ENCODE data around the gene OR4B1.
"Not testable (repeated sequence)": the region's sequence is repeated elsewhere in the genome, so short reads cannot be mapped to it uniquely, and the experiment has no call there.

The OR4B1 gene, protein sequence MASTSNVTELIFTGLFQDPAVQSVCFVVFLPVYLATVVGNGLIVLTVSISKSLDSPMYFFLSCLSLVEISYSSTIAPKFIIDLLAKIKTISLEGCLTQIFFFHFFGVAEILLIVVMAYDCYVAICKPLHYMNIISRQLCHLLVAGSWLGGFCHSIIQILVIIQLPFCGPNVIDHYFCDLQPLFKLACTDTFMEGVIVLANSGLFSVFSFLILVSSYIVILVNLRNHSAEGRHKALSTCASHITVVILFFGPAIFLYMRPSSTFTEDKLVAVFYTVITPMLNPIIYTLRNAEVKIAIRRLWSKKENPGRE

GRCh38 chr11:48216510-48216909 is at the start of gene OR4B1:
Gene OR4B1, plus strand, starts transcription at chr11:48216810. Its CDS starts 0 bp downstream, at chr11:48216810.
- DNase-seq (ENCODE audit: low spot score) = no peak

DNA sequence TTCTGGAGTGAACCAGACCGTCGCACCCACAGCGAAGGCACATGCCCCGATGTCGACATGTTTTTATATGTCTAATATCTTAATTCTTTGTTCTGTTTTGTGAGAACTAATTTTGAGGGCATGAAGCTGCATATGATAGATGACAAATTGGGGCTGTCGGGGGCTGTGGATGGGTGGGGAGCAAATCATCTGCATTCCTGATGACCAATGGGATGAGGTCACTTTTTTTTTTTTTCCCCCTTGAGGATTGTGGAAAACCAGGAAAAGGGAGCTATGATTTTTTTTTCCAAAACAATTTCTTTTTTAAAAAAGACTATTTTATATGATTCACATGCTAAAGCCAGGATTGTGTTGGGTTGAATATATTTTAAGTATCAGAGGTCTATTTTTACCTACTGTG is 49.2 kb upstream of the OR4B1 start:
- no peak for DNase-seq (ENCODE audit: low spot score)

GRCh38 chr11:48168815-48169214 is 47.8 kb upstream of the OR4B1 start:
- no peak for DNase-seq (ENCODE audit: low spot score)

GRCh38 chr11:48169259-48169658 is 47.4 kb upstream of the OR4B1 start:
- DNase-seq (ENCODE audit: low spot score) = no peak

DNA sequence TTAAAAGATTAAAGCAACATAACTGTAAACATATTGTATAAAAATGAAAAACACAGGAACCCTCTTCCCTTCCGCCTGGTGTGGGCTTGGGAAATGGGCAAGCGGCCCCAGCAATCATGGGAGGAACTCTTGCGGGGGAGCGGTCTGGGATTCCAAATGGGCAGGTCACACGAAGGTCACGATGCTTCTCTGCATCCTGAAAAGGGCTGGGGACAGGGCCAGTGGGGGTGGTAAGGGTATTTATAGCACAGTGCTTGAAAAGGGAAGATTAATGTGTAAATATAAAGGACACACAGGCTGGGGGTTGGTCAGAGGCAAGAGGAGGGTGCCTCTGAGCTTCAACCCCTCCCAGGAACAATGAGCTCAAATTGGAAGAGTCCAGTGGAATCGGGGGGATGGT is 46.9 kb upstream of the OR4B1 start:
- DNase-seq (ENCODE audit: low spot score) = no peak

DNA sequence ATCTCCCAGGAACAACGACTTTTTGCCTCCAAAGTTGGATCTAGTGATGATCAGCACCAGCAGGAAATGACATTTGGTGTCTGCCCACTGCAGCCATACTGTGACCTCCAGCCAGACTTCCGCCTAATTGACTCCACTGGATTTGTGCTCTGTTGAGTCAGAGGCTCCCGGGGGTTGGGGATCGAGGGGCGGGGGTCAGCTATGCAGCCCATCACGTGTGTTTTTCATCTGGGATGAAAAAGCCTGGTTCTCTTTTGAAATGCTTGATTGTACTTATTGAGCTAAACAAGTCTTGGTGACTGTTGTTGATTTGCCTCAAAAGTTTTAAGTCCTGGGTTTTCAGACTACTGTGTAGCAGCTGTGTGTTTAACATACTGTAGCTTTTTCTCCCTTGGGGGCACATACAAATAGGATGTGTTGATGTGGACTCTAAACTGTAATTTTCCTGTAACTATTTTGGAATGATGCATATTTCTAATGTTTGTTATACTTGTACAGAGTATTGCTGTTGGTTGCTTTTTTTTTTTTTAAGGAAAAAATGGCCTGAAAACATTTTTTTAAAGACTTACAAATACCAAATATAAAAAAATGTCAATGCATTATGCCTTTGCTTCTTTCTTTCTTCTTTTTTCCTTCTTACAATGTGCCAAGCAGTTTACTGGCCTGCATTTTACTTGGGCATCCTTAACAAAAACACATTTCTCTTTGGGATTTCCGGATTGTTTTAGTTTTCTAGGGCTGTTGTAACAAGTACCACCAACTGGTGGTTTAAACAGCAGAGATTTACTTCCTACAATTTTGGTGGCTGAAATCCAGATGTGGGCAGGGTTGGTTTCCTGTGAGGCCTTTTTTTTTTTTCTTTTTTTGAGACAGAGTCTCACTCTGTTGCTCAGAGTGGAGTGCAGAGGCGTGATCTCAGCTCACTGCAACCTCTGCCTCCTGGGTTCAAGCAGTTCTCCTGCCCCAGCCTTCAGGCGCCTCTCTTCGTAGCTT is 46.1 kb upstream of the OR4B1 start:
- DNase-seq (ENCODE audit: low spot score) = no peak

- peak; percentile 54 for DNase-seq (ENCODE audit: low spot score)
These were observed 43.6 kb upstream of the OR4B1 start for GRCh38 chr11:48172818-48173609.

DNA sequence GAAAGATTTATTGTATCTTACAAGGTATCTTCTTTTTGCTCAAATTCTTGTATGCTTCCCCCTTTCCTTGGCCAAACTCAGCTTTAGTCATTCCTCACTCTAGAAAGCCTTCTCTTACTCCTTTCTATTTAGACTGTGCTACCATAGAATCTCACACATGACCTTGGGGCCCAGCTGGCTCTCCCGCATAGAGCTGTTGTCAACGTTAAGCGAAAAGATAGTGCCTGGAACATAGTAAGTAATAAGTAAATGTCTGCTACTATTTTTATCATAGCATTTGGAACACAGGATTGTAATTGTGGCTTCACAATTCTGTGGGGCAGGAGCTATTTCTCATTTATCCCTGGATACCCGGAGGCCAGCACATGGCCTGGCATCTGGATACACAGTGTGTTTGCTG is 38.9 kb upstream of the OR4B1 start:
- no peak for DNase-seq (ENCODE audit: low spot score)

DNA sequence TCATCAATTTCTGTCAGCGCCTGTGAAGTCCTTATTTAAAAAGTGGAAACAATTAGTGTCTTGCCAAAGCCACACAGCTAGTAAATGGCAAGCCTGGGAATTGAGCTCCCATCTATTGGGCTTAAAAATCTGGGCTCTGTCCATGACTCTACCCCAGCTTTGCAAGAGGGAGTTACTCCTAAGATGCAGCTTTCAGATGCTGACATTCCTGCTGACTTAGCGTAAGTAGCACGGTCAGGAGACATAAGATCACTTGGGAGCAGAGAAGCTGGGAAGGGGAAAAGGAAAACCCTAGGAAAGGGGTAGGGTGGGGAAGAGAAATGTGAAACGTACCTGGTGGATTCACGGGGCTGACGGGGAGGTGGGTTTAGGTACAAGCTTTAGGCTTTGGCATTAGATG is 36.0 kb upstream of the OR4B1 start:
- DNase-seq (ENCODE audit: low spot score) = no peak

GRCh38 chr11:48182860-48183526 is 33.6 kb upstream of the OR4B1 start:
- no peak for DNase-seq (ENCODE audit: low spot score)

DNA sequence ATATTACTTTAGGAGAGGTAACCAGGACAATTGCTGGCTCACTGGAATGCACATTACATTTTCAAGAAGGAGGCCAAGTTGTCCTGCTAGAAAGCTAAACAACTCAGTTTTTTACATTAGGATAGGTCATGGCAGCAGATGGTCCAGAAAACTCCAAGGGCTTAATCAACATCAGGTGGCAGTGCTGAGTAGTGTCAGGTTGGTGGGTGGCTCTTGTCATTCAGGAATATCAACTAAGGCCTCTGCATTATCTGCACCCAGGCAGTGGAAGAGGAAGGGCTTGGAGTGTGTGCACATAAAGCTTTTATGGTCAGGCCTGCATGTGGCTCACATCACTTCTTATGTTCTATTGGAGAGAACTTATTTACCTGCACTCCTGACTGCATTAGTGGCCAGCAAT is 32.2 kb upstream of the OR4B1 start:
- no peak for DNase-seq (ENCODE audit: low spot score)

GRCh38 chr11:48190906-48191654 is 25.5 kb upstream of the OR4B1 start:
- not testable (repeated sequence) for DNase-seq (ENCODE audit: low spot score)

- no peak for DNase-seq (ENCODE audit: low spot score)
These were observed 22.7 kb upstream of the OR4B1 start for GRCh38 chr11:48193876-48194275.

DNA sequence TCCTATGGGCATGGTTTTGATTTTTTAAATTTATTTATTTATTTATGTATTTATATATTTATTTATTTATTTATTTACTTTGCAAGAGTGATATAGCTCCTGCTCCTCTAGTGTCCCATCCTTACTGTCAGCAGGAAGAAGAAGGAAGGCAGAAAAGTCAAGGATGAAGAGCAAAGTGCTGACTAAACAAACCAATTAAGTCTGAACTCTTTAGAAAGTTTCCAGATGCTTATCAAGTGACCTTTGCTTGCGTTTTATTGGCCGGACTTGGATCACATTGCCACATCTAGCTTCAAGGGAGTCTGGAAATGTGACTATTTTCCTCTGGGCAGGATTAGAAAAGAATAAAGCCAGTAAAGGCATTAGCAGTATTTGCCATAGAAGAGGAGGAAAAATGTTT is 8.7 kb upstream of the OR4B1 start:
- DNase-seq (ENCODE audit: low spot score) = no peak

DNA sequence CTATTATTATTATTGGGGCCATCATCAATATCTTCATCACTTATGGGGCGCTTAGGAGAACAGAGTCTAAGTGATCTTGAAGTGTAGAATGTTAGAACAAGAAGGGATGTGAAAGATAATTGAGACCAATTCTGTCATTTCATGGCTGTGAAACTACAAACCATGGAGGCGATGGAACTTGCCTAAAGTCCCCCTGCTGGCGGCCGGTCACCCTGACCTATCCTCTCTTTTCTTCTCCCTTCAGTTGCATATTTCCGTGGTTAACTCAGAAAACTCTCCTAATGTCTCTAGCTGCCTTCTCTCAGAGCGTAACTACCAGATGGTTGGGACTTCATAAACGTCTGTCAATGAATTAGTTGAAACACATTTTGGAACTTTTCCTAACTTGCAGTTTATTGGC is 6.6 kb upstream of the OR4B1 start:
- no peak for DNase-seq (ENCODE audit: low spot score)

GRCh38 chr11:48228761-48229160 is 12.2 kb downstream of the OR4B1 start:
- DNase-seq (ENCODE audit: low spot score) = no peak

- not testable (repeated sequence) for DNase-seq (ENCODE audit: low spot score)
These were observed 13.4 kb downstream of the OR4B1 start for GRCh38 chr11:48230057-48230456.

DNA sequence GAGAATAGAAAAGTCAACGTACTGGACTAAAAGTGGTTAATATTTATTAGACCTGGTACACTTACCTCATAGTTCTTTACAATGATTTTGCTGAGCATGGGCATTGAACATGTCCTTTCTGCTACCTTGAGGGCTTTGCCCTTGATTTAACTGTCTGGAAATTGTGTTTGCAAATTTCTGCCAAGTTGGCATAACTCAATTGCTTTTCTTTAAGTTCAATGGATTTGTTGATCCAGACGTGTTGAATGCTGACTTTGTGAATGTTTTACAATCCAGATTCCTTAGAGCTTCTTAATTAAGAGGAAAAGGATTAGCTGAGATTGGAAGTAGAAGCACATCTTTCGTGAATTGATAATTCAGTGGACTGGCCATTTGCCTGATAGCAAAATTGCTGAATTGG is 21.1 kb downstream of the OR4B1 start:
- DNase-seq (ENCODE audit: low spot score) = no peak

GRCh38 chr11:48242501-48242900 is 25.9 kb downstream of the OR4B1 start:
- DNase-seq (ENCODE audit: low spot score) = no peak

DNA sequence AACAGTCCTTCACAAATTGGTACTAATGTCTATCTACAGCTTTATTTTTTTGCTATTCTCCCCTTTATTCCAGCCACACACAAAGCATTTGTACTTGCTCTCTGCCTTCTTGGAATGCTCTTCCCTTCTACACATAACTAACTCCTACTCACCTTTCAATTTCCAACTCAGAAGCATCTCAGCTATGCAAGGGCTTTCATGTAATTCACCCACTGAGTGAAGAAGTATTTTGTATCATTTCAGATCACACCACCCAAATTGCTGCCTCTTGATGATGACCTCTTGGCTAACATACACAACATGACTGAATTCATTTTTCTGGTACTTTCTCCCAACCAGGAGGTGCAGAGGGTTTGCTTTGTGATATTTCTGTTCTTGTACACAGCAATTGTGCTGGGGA is 28.2 kb downstream of the OR4B1 start, which contains the start of gene OR4X2:
TSS of gene OR4X2 (plus strand) at position 301 of the 400 bp plus-strand sequence. CDS start at position 301, 0 bp downstream.
- no peak for DNase-seq (ENCODE audit: low spot score)

- DNase-seq (ENCODE audit: low spot score) = no peak
These were observed 32.3 kb downstream of the OR4B1 start for GRCh38 chr11:48248902-48249301.
